ENCODE measurements around the gene MMP17. TPM values are rescaled to one million over a fixed set of nuclear protein-coding genes. Genes with fewer than 3 reads are reported as not detected.

The MMP17 gene
- total RNA-seq: 8.5 TPM

DNA sequence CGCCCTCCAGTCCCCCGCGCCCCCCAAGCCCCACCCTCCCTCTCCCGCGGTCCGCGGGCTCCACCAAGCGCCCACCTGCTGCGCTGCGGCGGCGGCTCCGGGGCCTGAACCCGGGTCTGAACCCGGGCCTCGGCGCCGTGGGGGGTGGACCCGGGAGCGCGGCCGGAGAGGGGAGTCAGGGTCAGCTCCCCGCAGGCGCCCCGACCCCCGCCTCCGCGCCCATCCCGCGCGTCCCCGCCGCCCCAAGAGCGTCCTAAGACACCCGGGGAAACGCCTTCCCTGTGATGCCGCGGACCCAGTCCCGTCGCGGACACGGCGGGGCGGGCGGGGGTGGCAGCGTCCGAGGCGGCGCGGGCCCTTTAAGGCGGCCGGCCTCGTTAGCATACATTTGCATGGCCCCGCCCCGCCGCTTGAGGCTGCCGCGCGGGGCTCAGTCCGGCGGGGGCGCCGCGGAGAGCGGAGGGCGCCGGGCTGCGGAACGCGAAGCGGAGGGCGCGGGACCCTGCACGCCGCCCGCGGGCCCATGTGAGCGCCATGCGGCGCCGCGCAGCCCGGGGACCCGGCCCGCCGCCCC is at the start of gene MMP17:
Gene MMP17, plus strand, starts transcription at position 433 of the 574 bp plus-strand sequence. Its CDS starts 102 bp downstream, at position 535.
- no peak for DNase-seq

DNA sequence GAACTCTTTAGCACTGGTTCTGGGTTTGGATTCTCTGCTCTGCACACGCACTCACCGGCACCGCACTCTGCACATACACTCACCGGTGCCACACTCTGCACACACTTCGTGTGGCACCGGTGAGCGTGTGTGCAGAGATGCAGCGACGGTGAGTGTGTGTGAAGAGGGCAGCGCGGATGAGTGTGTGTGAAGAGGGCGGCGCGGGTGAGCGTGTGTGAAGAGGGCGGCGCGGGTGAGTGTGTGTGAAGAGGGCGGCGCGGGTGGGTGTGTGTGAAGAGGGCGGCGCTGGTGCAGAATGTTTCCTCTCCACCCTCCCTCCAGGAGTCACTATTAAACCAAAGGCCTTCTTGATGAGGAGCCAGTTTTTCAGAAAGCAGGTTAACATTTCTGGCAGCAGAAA is 49.2 kb upstream of the MMP17 start:
- no peak for DNase-seq

DNA sequence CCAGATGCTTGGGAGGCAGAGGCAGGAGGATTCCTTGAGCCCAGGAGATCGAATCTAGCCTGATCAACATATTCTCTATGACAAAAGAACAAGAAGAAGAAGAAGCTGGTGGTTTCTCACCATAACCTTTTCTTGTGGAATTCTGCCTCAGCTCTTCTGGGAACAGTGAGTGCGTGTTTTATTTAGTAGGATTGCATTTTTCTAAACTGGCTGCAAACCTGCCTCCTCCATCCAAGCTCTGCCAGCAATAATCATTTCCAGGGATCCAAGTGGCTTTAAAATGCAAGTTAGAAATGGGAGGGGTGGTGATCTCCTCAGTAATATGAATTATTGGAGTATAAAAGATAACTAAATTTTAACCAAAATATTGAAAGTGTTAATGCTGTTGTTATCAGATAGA is 46.1 kb upstream of the MMP17 start:
- DNase-seq: no peak

DNA sequence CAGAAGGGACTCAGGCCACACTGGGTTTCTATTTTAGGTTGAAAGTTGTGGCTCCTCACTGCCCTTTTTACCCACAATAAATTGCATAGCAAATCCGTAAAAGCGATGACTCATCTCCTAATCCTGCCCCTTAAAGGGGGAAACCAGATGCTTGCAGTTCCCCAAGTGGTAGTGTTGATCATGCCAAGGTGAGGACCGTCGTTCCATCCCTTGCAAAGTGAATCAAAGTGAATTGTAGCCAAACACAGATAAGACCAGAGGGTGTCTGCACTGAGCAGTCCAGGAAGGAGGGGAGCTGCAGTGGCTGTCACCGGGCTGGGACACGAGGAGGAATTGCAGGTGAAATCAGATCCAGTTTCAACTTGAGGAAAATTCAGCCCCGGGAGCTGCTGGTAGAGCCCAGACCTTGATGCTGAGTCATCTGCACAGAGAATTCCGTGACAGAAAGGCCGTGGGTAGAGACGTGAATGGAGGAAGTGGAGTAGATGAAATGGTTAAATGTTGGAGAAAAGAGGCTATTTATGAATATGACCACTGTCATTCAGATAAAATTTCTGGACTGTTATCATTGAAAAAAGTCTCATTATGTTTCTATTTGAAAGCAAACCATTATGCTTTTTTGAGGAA is 44.2 kb upstream of the MMP17 start:
- no peak for DNase-seq

DNA sequence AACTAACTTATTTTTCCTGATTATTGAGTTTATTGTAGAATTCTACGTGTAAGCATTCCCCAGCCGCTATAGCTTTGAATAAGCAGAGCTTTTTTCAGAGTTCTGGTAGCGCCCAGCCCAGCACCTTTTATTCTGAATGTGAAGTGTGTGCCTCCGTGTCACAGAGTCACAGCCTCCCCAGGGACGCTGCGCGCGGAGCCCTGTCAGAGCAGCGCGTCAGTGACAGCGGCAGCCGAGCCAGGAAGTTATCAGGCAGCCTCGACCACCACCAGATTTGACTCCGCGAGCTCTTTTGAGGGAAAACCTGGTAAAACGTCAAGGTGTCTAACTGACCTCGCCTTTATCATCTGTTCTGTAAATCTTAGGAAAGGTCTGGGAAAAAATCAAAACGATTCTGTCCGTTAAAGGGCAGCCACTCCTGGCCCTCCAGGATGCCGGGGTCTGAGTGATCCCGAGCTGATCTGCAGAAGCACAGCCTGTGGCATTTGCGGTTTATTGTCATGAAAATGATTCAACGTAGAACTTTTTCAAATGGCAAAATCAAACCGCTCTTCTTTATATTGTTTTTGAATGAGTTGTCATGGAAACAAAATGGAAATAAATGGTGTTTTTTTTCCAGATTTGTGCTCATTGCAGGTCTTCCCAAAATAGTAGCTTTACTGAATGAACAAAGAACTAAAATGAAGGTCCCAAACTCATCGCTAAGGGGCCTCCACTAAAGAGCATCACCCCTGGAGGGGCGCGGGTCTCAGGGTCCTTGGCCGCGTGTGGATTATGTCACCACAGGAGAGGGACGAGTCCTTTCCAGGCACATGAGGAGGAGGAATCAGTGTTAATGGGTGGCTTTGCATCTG is 43.1 kb upstream of the MMP17 start:
- DNase-seq: no peak

DNA sequence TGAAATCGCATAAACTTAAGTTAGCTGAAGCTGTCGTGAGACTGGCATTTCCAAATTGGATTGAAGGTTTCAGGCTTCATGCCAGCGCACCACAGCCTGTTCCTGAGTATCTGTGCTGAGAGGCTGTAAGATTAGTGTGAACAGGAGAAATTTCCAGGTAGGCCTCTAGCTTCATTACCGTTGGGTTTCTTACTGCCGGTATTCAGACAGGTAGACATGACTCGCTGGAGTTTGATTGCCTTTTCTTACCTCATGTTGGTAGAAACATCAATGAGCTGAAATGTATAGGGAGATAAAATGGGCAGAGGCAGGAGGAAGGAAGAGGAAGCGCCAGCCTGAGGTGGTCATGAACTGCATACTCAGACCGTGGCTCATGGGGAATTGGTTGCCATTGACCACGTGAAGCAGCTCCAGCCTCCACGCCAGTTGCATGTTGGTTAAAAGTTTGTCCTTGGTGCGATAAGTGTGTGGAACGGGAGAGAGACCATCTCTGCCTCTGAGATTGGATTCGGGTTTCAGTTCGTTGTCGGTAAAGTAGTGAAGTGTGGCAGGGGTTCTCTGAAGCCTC is 42.3 kb upstream of the MMP17 start:
- no peak for DNase-seq

DNA sequence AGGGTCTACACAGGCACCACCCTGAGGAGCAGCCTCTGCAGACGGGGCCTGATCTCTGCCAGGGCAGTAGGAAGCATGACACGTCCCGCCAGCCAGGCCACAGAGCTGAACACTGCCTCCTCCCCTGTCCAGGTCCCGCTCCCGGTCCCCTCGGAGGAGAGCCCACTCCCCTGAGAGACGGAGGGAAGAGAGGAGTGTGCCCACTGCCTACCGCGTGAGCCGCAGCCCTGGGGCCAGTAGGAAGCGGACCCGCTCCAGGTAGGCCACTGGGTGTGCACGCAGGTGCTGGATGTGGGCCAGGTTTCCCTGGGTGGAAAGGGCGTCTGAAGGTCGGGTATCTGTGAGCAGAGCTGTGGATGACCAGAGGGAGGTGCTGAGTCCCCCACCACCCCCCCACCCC is 41.9 kb upstream of the MMP17 start:
- no peak for DNase-seq

DNA sequence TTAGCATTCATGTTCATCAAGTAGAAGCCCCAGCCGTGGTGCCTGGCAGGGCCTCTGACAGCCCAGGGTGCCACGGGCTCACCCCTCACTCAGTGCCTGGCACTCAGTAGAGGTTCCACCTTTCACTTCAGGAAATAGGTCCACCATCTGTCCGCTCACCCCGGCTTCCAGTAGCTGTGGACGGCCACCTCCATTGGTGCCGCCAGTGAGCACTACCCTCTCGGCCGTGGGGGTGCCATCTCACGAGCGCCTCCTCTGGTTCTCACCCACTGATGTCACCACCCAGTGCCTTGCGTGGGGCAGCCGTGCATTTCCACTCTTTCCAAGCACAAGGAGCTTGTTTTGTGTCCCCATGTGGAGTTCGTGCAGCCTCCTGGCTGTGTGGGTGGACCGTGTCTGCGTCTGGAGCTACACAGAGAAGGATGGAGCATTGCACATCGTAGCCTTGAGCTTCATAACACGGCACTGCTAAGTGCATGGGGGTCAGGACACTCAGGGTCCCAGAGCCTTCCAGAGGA is 41.0 kb upstream of the MMP17 start:
- no peak for DNase-seq

DNA sequence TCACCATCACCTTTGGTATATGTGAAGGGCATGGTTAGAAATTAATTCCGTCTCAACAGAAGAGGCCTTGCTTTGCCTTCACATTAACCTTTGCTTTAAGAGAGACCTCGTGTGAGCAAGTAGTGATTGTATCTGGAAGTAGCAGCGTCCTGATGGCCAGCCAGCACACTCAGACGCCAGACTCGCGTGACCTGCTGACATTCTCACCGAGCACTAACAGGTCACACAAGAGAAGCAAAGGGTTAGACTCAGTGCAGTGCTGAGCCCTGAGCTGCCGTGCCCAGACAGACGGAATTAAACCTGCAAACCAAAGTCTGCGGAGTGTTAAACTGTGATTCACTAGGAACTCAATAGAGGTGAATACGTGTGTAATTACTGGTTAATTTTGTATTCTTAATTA is 40.1 kb upstream of the MMP17 start:
- DNase-seq: no peak

DNA sequence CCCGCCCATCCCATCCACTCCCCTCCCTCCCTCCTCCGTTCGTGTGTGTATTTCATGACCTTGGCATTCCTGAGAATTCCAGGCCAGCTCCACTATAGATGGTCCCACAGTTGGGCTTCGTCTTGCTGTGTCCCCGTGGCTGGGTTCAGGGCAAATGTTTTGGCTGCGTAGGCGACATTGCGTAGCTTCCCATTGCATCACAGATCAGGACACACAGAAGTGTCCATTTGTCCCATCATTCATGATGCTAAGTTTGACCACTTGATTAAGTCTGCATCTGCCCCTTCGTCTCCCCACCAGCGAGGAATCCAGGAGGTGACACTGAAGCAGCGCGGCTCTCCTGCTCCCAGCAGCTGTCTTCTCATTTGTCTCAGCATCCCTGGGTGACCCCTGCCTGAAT is 38.6 kb upstream of the MMP17 start:
- DNase-seq: no peak

DNA sequence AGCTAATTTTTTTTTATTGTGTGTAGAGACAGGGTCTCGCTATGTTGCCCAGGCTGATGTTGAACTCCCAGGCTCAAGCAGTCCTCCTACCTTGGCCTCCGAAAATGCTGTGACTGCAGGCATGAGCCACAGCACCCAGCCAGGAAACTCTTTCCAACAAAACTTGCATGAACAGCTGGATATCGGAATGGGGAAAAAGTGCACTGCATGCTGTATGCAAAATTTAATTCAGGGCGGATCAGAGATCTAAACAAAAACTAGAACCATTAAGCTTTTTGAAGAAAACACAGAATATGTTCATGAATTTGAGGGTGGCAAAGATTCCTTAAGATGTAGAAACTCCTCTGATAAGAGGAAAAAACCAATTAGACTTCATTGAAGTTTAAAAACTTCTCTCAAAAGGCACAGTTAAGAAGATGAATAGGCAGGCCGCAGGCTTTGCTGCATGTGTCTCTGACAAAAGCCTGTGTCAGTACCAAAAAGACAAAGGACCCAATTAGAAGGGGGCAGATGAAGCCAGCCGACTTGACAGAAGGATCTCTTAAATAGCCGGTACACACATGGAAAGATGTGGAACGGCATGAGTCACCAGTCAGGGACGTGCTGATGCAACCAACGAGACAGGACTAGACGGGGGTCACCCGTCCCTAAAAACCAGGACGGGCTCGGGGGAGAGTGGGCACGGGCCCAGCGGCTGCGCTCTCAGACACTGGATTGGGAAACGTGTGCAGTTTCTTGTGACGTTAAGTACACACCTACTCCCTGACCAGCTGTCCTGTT is 34.8 kb upstream of the MMP17 start:
- DNase-seq: no peak

DNA sequence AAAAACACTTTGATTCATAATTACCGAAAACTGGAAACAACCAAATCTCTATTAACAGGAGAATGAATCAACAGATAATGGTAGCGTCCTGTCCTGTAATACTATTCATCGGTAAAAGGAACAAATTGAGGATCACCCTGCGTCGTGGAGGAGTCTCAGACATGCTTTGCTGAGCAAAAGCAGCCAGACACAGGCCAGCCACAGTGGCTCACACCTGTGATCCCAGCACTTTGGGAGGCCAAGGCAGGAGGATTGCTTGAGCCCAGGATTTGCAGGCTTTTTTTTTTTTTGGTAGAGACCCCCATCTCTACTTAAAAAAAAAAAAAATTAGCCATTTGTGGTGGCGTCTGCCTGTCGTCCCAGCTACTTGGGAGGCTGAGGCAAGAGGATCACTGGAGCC is 34.1 kb upstream of the MMP17 start:
- no peak for DNase-seq

DNA sequence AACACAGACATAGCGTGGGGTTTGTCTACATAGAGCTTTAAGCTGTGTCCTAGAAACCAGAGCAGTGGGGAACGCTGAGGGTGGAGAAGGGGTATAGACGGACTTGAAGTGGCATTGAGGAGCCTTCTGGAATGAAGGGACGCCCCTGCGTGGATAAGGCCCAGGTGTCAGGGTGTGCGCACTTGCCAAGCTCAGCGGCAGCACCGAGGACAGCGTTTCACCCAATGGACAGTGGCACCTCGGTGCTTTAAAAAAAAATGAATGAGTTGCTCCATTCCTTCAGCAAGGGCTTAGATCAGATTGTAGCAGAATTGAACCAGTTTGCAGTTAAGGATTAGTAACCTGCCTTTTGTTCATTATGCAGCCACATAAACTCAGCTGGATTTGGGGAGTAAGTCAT is 33.6 kb upstream of the MMP17 start:
- DNase-seq: no peak

DNA sequence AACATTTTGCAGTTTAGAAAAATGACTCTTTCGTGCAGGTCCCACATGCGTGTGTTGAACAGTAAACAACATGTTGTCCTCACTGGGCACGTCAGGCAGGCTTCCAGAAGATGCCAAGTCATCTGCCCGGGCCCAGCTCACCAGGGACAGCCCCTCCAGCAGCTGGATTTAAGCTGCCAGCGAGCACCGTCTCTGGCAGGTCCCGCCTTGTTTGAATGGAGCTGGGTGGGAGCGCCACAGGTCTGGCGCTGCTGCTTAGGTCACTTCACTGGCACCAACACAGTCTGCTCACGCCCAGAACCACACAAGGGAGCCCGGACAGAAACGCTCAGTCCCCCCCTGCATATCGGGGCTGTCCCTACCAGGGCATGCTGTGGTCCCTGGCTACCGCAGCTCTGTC is 33.1 kb upstream of the MMP17 start:
- no peak for DNase-seq

DNA sequence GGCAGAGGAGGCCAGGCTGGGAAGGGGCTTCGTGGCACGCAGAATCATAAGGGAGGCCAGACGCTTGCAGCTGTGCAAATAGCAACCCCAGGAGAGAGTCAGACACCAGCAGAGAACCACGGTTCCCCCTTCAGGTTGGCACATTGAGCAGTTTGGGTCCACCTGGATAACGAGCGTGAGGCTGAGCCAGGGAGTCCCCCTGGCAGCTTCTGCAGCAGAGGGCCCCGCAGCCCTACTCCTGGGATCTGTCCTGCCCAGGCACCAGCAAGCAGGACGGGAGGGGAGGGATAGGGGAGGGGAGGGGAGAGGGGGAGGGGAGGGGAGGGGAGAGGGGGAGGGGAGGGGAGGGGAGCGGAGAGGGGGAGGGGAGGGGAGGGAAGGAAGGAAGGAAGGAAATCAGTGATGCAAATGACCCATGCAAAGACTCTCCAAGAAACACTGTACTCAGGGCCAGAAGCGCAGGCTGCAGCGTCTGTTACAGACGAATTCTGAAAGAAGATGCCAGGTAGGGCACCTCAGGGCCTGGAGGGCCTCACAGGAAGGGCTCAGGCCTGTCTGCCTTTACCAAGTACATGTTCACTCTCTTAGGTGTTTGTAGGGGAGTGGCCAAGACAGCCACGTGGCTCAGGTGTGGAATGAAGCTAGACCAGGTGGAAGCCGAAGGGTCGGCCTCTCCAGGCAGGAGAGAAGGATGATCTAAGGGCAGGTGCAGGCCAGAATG is 32.3 kb upstream of the MMP17 start:
- no peak for DNase-seq

DNA sequence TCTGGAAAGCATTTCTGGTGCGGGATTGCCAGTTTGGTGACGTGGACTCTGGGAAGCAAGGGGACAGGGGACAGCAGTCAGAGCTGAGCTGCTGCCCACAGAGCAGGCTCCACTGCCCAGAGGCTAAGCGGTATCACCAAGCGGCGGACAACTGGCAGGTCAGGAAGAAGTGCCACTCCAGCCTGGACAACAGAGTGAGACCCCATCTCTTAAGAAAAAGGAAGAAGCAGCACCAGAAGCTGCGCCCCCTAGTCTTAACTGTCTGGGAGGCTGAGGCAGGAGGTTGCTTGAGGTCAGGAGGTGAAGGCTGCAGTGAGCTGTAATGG is 31.8 kb upstream of the MMP17 start:
- no peak for DNase-seq

DNA sequence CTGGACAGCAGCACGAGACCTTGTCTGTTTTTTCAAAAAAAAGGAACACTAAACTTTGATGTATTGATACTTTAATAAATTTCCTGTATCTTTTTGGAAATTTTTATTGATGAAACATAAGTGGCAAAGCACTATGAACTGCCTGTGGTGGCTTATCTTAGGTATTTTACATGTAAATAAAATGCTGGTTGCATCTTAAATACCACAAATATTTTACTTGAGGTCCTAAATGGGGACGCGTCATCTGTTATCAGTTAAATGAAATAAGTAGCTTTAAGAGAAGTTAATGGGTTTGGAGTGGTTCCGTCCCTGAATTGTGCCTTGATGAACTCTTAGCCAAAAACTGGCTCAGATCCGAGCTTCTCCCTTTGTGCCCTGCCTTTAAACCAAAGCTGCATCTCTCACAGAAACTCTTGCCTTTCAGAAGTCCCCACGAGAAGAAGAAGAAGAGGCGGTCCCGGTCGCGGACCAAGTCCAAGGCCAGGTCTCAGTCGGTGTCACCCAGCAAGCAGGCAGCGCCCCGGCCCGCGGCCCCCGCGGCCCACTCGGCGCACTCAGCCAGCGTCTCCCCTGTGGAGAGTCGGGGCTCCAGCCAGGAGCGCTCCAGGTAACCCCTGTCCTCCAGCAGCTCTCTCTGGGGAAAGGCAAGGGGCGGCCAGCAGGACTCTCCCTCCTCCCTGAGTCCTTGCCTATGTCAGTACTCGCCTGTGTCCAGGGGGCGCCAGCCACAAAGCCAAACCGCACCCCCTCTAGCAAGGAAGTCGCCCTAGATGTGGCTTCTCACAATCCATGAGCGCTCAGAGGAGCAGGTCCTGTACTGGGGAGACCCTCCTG is 31.2 kb upstream of the MMP17 start:
- DNase-seq: no peak

DNA sequence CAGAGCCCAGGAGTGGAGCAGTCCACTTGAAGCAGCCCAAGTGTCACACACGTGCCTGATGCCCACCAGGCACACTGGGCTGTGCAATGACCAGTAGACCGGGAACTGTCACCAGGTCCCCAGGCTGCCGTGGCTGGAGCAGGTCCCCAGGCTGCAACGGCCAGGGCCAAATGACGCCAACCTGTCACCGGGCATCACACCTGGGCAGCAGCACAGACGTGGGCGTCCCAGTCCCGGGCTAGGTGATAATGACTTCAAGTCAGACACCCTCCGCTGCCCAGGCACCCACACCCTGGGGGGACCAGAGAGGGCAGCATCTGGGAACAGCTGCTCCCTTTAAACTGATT is 30.6 kb upstream of the MMP17 start:
- DNase-seq: no peak

DNA sequence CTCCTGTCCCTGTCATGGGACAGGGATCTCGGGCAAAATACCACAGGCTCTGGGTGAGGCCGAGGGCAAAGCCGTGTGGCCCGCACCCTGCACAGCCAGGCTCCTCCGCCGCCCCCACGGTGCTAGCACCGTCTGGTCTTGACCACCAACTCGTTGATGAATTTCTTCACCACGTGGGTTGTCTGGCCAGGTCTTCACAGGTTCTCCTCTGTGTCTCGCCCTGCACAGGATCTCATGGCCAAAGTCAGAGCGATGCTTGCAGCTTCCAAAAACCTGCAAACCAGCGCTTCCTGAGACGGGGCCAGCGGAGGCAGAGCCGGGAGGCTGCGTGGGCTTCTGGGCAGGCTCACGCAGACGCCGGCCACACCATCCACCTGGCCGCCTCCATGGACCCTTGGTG is 29.0 kb upstream of the MMP17 start:
- DNase-seq: no peak

DNA sequence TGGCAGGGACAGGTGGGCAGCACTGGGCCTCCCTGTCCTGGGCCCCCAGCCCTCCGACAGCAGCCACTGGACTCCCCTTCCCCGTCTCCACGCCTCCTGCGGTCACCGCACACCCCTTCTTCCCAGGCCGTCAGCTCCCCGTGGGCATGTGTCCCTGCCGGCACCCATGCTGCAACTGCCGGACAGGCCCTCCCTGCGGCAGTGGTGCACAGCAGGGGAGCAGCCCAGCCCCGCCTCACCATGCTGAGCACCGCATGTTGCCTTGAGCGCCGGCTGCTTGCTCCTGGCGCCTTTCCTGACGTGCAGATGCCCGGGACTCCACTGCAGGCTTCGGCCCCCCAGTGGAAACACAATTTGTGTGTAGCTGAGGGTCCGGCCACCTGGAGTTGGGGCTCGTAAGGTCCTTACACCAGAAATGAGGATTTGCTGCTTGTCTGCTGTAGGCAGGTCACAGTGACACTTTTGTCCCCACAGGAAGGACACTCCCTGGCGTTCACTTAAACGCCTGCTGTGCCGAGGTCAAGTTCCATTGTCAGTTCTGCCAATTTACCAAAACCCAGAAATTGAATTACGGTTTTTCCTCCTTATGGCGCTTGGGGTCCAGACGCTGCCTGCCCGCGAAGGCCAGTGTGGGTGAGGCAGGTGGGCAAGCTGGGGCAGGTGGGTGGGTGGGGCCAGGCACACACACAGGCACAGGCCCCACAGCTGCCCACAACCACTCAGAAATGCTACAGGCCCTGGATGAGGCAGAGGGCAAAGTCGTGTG is 28.2 kb upstream of the MMP17 start:
- no peak for DNase-seq

Measured in skin of body (tissue), 2 donors.